Measurements from ENCODE around the gene OR52J3.
"Not testable (repeated sequence)": the region's sequence is repeated elsewhere in the genome, so short reads cannot be mapped to it uniquely, and the experiment has no call there.

OR52J3 gene

GRCh38 chr11:5046226-5046625, at the start of gene OR52J3:
Gene OR52J3 (plus strand): TSS chr11:5046526. CDS start chr11:5046526, 0 bp downstream.
- DNase-seq: no peak

GRCh38 chr11:5004424-5005274, 41.7 kb upstream of the OR52J3 start:
- no peak for DNase-seq

- DNase-seq: no peak
Observed at GRCh38 chr11:5007561-5007960, 38.8 kb upstream of the OR52J3 start.

GRCh38 chr11:5011254-5011653, 35.1 kb upstream of the OR52J3 start:
- DNase-seq: no peak

GRCh38 chr11:5013012-5013411, 33.3 kb upstream of the OR52J3 start:
- no peak for DNase-seq

GRCh38 chr11:5021996-5022395, 24.3 kb upstream of the OR52J3 start:
- no peak for DNase-seq

GRCh38 chr11:5036669-5037068, 9.7 kb upstream of the OR52J3 start:
- no peak for DNase-seq

GRCh38 chr11:5037926-5038325, 8.4 kb upstream of the OR52J3 start:
- DNase-seq: no peak

GRCh38 chr11:5038341-5038740, 8.0 kb upstream of the OR52J3 start:
- no peak for DNase-seq

- no peak for DNase-seq
Observed at GRCh38 chr11:5040876-5041275, 5.5 kb upstream of the OR52J3 start.

- DNase-seq: no peak
Observed at GRCh38 chr11:5042091-5042490, 4.2 kb upstream of the OR52J3 start.

- no peak for DNase-seq
Observed at GRCh38 chr11:5043380-5043779, 2.9 kb upstream of the OR52J3 start.

- no peak for DNase-seq
Observed at GRCh38 chr11:5046754-5047330, 516 bp downstream of the OR52J3 start.

GRCh38 chr11:5058679-5059078, 12.4 kb downstream of the OR52J3 start:
- not testable (repeated sequence) for DNase-seq

GRCh38 chr11:5059391-5059790, 13.1 kb downstream of the OR52J3 start, which contains the start of gene OR52E2:
Gene OR52E2 (minus strand): TSS chr11:5059627. CDS start chr11:5059627, 0 bp downstream.
- no peak for DNase-seq

GRCh38 chr11:5065027-5065426, 18.7 kb downstream of the OR52J3 start:
- no peak for DNase-seq

- no peak for DNase-seq
Observed at GRCh38 chr11:5069272-5069671, 22.9 kb downstream of the OR52J3 start, which contains the start of gene OR52E1. Gene OR52E1 (plus strand): TSS chr11:5069572.

GRCh38 chr11:5071799-5072198, 25.5 kb downstream of the OR52J3 start:
- no peak for DNase-seq

- no peak for DNase-seq
Observed at GRCh38 chr11:5081405-5081804, 35.1 kb downstream of the OR52J3 start.

GRCh38 chr11:5083602-5084001, 37.3 kb downstream of the OR52J3 start:
- no peak for DNase-seq

- no peak for DNase-seq
Observed at GRCh38 chr11:5088556-5088955, 42.2 kb downstream of the OR52J3 start.

- no peak for DNase-seq
Observed at GRCh38 chr11:5090668-5091067, 44.3 kb downstream of the OR52J3 start.

GRCh38 chr11:5092821-5093585, 46.7 kb downstream of the OR52J3 start:
- DNase-seq: no peak

- DNase-seq: no peak
Observed at GRCh38 chr11:5096011-5096410, 49.7 kb downstream of the OR52J3 start.

All from activated effector memory CD4-positive, alpha-beta T cell treated with Interleukin-2 at 50 U/mL for 16 hours (primary cell).